PFSK-1 (cell line): ENCODE data around the gene FPR2.

Experiments used
- POLR2AphosphoS5 ChIP-seq: IDR thresholded peaks from 2 replicates; pipeline ENCODE4 v1.6.1; 2012; ENCODE audit warnings: low read depth, mild to moderate bottlenecking, control low read depth, low read length, moderate library complexity
- REST ChIP-seq, 2 experiments: IDR thresholded peaks; 2 replicates each; pipeline versions ENCODE4 v1.6.1 to v1.8.0; 2011 to 2012; ENCODE audit warnings: low read depth in 2 of 2, low read length in 2 of 2, control low read depth in 1 of 2, inconsistent platforms in 1 of 2, mild to moderate bottlenecking in 1 of 2, moderate library complexity in 1 of 2; ENCODE audit not compliant: insufficient read depth in 1 of 2
- TAF1 ChIP-seq: IDR thresholded peaks from 2 replicates; pipeline ENCODE4 v1.6.1; 2012; ENCODE audit warnings: low read length, control low read depth, borderline replicate concordance; ENCODE audit not compliant: insufficient read depth

- TF ChIP-seq REST (IDR thresholded peaks at IDR 0.05; ENCODE audit: insufficient read depth in 1 of 2, low read depth in 2 of 2, low read length in 2 of 2): no peak; a peak in 1 of 4 replicates
- no peak for TF ChIP-seq POLR2AphosphoS5
- TF ChIP-seq TAF1: no peak
These were observed 16.8 kb downstream of the FPR2 start for GRCh38 chr19:51777570-51778462.
